CD4-positive, alpha-beta memory T cell (primary cell): ENCODE results near the gene PHF13. TPM values are rescaled to one million over a fixed set of nuclear protein-coding genes. Genes with fewer than 3 reads are reported as not detected.
"Not testable (repeated sequence)": the region's sequence is repeated elsewhere in the genome, so short reads cannot be mapped to it uniquely, and the experiment has no call there.

Experiments used
- CTCF ChIA-PET: fragments of 350-600 bp; sonication (Branson Sonifier 250); formaldehyde crosslinking; loops from one replicate; lab custom pipeline; 2021; ENCODE audit warnings: inconsistent platforms; ENCODE audit not compliant: partially characterized antibody; lab: Charles Lee
- POLR2A ChIA-PET: fragments of 350-600 bp; sonication (Branson Sonifier 250); formaldehyde crosslinking; loops from one replicate; lab custom pipeline; 2021; ENCODE audit not compliant: partially characterized antibody; lab: Charles Lee
- DNase-seq, 5 donors: peaks; one replicate each; pipeline versions ENCODE4 v3.0.0 to v3.0.0-alpha.2; 2020 to 2022; ENCODE audit warnings: mixed read lengths in 1 of 5
- H3K27ac ChIP-seq: one replicate; pipeline ENCODE4 v1.7.0; 2013; ENCODE audit warnings: low read depth, low read length
- H3K27me3 ChIP-seq: 2 replicates; pipeline ENCODE4 v1.7.0; 2013; ENCODE audit warnings: mild to moderate bottlenecking, low read length, moderate library complexity; ENCODE audit not compliant: insufficient read depth
- H3K36me3 ChIP-seq: 2 replicates; pipeline ENCODE4 v1.7.0; 2013; ENCODE audit warnings: mild to moderate bottlenecking, low read length, moderate library complexity; ENCODE audit not compliant: insufficient read depth
- H3K4me1 ChIP-seq: 2 replicates; pipeline ENCODE4 v1.7.0; 2013; ENCODE audit warnings: mild to moderate bottlenecking, low read length, moderate library complexity; ENCODE audit not compliant: insufficient read depth
- H3K4me3 ChIP-seq, 2 donors: one replicate each; pipeline ENCODE4 v1.7.0; 2013; ENCODE audit warnings: low read length in 2 of 2, mild to moderate bottlenecking in 1 of 2
- H3K9me3 ChIP-seq, 2 donors: one replicate each; pipeline ENCODE4 v1.7.0; 2013; ENCODE audit warnings: low read length in 2 of 2, control low read depth in 1 of 2; ENCODE audit not compliant: control insufficient read depth in 1 of 2
- H3K27ac Mint-ChIP-seq, 7 donors: one replicate each; pipeline ENCODE4 v1.8.0; 2020 to 2021; ENCODE audit warnings: mixed read lengths in 7 of 7, mild to moderate bottlenecking in 6 of 7, inconsistent platforms in 3 of 7, moderate library complexity in 3 of 7
- H3K27me3 Mint-ChIP-seq, 2 donors: one replicate each; pipeline ENCODE4 v1.8.0; 2020 to 2021; ENCODE audit warnings: mixed read lengths in 2 of 2
- H3K36me3 Mint-ChIP-seq, 2 donors: one replicate each; pipeline ENCODE4 v1.8.0; 2020 to 2021; ENCODE audit warnings: mixed read lengths in 2 of 2, inconsistent platforms in 1 of 2, mild to moderate bottlenecking in 1 of 2
- H3K4me1 Mint-ChIP-seq, 4 donors: one replicate each; pipeline ENCODE4 v1.8.0; 2020 to 2021; ENCODE audit warnings: mixed read lengths in 4 of 4, mild to moderate bottlenecking in 1 of 4
- H3K4me3 Mint-ChIP-seq, 8 donors: one replicate each; pipeline ENCODE4 v1.8.0; 2020 to 2021; ENCODE audit warnings: mixed read lengths in 8 of 8, mild to moderate bottlenecking in 7 of 8, moderate library complexity in 6 of 8, inconsistent platforms in 3 of 8
- H3K9me3 Mint-ChIP-seq, 8 donors: one replicate each; pipeline ENCODE4 v1.8.0; 2020 to 2021; ENCODE audit warnings: mixed read lengths in 8 of 8, mild to moderate bottlenecking in 5 of 8, inconsistent platforms in 3 of 8, moderate library complexity in 1 of 8
- intact Hi-C: fragments of 100-400 bp; cut with micrococcal nuclease; formaldehyde crosslinking; loops from one replicate; pipeline ENCODE4 v1.15.1; 2023
- polyA plus RNA-seq, 2 donors: library from polyadenylated mRNA; unstranded; fragments of 300-500 nt; fragmentation: Illumina TruSeq; gene quantifications; one replicate each; pipeline ENCODE4 v1.2.3, GENCODE V29; 2021
- total RNA-seq, 2 experiments: library from RNA; stranded (reverse); gene quantifications; one replicate each; pipeline ENCODE4 v1.2.3, GENCODE V29; 2021

The PHF13 gene
- total and polyA plus RNA-seq, 4 experiments from 2014 or later: 2.1 to 14.7 (median 10.0) TPM

DNA sequence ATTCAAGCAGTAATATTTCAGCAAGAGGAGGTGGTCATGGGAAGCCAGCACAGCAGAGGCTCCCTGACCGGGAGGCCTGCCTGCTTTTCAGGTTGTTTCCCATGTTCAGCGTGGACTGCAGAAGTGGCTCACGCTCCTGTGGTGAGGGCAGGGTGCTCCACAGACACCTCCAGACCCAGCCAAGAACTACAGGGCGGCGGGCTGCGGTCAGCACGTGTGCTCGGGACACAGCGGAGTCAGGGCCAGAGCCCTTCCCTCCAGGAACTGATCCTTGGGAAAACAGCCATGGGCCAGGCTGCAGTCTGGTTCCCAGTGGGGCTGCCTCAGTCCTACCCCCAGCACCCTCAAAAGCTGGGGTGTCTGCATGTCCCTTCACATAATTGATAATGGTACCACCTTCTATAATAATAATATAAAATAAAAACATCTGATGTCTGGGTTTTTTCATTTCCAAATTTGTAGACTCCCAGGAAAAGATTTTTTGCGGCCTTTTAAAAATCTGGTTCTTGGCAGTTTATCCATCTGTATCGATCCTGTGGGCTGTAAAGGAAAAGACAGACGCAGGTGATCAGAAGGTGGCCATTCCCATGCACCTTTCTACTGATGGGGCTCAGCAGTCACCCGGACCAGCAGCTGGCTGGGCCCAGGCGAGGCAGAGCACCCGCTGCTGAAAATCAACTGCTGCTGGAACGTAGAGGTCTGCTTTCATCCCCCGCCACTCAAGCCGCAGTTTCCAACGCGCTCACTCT, 21.8 kb downstream of the PHF13 start:
- Histone ChIP-seq H3K27me3 (no peaks in the 10 kb centered on the region), H3K4me1 (no peaks in the 10 kb centered on the region), H3K36me3 (peaks cover 40% of the 10 kb centered on the region), H3K27ac (no peak overlapping the region), H3K4me3 (no peak overlapping the region), H3K9me3 (no peaks in the 10 kb centered on the region)
- intact Hi-C loops: no loop called here
- DNase-seq: no peak
- ChIA-PET POLR2A (interaction anchor here (1.1 to 1.4 kb wide), 4 partner anchors 33 to 81 kb away, joined by 3 to 6 read pairs (median 4); partner anchors contain the start of genes NOL9 and ZBTB48), CTCF (interaction anchor here (1.1 kb wide), 1 partner anchor 11 kb away, joined by 5 read pairs; no protein-coding TSS in a partner anchor)
- no peaks in the 10 kb centered on the region for H3K4me1 Mint-ChIP-seq
- H3K36me3 Mint-ChIP-seq: peaks cover 14 to 48% of the 10 kb centered on the region in 2 donors
- peak overlapping the region in 1 of 7 donors; percentile 50 for H3K27ac Mint-ChIP-seq
- H3K4me3 Mint-ChIP-seq: no peak overlapping the region
- H3K9me3 Mint-ChIP-seq: no peaks in the 10 kb centered on the region
- no peaks in the 10 kb centered on the region for H3K27me3 Mint-ChIP-seq

DNA sequence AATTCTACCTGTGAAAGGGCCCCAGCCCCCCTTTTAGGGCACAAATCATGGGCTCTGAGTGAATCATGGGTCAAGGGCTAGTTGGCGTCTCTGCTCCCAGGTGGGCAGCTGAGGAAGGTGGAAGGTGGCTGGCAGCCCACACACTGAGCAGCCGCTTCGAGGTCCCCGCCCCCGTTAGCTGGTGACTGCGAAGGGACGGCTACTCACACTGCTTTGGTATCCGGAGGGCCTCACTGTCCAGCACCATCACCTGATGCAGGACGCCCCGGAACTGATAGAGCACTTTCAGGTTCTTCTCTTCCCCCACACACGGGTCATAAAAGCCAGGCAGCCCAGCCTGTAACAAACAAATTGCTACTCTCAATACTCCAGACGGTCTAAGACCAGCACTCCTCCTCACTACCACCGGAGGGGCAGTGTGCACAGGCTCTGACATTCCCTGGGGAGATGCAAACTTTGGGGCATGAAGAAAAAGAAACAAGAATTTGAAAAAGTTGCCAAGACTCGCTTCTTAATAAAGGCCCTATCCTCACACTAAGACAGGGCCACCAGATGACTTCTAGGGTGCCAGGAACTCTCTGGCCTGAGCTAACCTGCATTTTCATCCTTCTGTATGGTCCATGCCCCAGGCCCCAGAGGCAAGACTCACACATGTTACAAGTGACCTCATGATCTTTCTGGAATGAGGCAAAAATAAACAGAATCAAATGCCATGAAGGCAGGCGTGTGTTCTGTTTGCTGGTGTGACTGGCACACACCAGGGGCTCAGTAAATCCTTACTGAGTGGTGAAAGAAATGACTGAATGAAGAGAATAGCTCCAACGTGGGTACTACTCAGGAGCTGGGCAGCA, 22.6 kb downstream of the PHF13 start:
- no peaks in the 10 kb centered on the region for H3K4me1 Mint-ChIP-seq
- no peak for DNase-seq
- Histone ChIP-seq H3K9me3 (no peaks in the 10 kb centered on the region), H3K36me3 (peaks cover 40% of the 10 kb centered on the region), H3K4me1 (no peaks in the 10 kb centered on the region), H3K4me3 (no peak overlapping the region), H3K27me3 (no peaks in the 10 kb centered on the region), H3K27ac (no peak overlapping the region)
- peak overlapping the region in 2 of 7 donors; percentile 6 to 22 for H3K27ac Mint-ChIP-seq
- H3K36me3 Mint-ChIP-seq: peaks cover 14 to 50% of the 10 kb centered on the region in 2 donors
- H3K27me3 Mint-ChIP-seq: no peaks in the 10 kb centered on the region
- CTCF ChIA-PET: interaction anchor here (1.1 kb wide), 1 partner anchor 10 kb away, joined by 5 read pairs; no protein-coding TSS in a partner anchor
- POLR2A ChIA-PET: interaction anchor here (1.4 kb wide), 1 partner anchor 56 kb away, joined by 4 read pairs; the partner anchor contains the start of gene ZBTB48
- intact Hi-C loops: no loop called here
- no peaks in the 10 kb centered on the region for H3K9me3 Mint-ChIP-seq
- no peak overlapping the region for H3K4me3 Mint-ChIP-seq

DNA sequence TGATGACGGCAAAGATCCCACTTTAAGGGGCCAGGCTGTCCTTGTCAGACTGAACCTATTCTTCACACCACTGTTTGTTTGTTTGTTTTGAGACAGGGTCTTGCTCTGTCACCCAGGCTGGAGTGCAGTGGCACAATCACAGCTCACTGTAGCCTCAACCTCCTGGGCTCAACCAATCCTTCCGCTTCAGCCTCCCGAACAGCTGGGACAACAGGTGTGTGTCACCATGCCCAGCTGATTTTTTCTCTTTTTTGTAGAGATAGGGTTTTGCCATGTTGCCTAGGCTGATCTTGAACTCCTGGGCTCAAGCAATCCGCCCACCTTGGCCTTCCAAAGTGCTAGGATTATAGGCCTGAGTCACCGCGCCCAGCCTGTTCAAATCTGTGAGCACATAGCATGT, 23.2 kb downstream of the PHF13 start:
- H3K27ac ChIP-seq, H3K4me1 ChIP-seq, H3K4me3 ChIP-seq, H3K4me3 Mint-ChIP-seq, H3K27me3 Mint-ChIP-seq, H3K4me1 Mint-ChIP-seq, H3K27me3 ChIP-seq, POLR2A ChIA-PET, H3K9me3 ChIP-seq, DNase-seq, intact Hi-C loops, H3K9me3 Mint-ChIP-seq: not testable (repeated sequence)
- peaks cover 40% of the 10 kb centered on the region for H3K36me3 ChIP-seq
- Mint-ChIP-seq H3K36me3 (peaks cover 14 to 53% of the 10 kb centered on the region in 2 donors), H3K27ac (peak overlapping the region in 1 of 7 donors; percentile 6)
- CTCF ChIA-PET: interaction anchor here (1.1 kb wide), 1 partner anchor 9 kb away, joined by 5 read pairs; no protein-coding TSS in a partner anchor

DNA sequence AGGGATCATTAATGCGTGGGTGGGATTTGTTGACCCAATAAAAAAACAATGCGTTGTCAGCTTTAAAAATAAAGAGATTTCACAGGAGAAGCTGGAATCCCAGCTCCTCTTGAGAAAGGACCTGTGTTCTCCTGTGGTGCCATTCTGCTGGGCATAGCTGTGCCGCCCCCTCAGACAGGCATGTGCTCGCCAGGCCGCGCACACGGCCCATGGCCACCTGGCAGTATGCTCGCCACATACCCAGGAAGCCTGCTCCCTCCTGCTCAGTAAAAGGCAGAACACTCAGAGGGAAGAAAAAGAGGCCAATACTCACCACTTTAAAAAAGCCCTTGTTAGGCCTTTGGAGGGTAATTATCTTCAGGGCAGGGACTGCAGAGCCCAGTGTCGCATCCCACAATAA, 24.2 kb downstream of the PHF13 start:
- Histone ChIP-seq H3K4me1 (no peaks in the 10 kb centered on the region), H3K9me3 (no peaks in the 10 kb centered on the region), H3K4me3 (no peak overlapping the region), H3K27ac (no peak overlapping the region), H3K27me3 (no peaks in the 10 kb centered on the region), H3K36me3 (peaks cover 33% of the 10 kb centered on the region)
- ChIA-PET POLR2A (no interaction called here), CTCF (interaction anchor here (1.1 kb wide), 1 partner anchor 8 kb away, joined by 5 read pairs; no protein-coding TSS in a partner anchor)
- Mint-ChIP-seq H3K4me3 (no peak overlapping the region), H3K4me1 (no peaks in the 10 kb centered on the region), H3K36me3 (peaks cover 19 to 59% of the 10 kb centered on the region in 2 donors), H3K27ac (no peak overlapping the region), H3K27me3 (no peaks in the 10 kb centered on the region), H3K9me3 (no peaks in the 10 kb centered on the region)
- intact Hi-C loops: no loop called here
- no peak for DNase-seq

DNA sequence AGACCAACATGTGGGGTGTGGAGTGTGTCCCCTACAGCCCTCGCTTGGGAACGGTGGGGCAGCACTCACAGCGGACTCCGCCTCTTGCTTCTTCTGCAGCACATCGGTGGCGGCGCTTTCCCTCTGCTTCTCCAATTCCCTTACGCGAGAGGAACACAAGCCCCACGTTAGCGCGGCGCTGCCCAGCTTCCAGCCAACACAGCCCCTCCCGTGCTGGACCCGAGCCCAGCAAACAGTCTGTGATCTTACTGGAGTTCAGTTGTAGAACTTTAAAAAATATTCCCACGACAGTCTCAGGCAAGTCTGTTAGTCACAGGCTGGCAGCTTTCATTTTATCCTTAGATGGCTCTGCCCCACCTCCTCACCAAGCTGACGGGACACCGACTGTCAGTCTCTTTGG, 24.7 kb downstream of the PHF13 start:
- Mint-ChIP-seq H3K4me3 (no peak overlapping the region), H3K36me3 (peaks cover 19 to 57% of the 10 kb centered on the region in 2 donors), H3K27me3 (no peaks in the 10 kb centered on the region), H3K27ac (peak overlapping the region in 1 of 7 donors; percentile 18), H3K4me1 (no peaks in the 10 kb centered on the region), H3K9me3 (no peaks in the 10 kb centered on the region)
- Histone ChIP-seq H3K36me3 (peaks cover 29% of the 10 kb centered on the region), H3K27ac (no peak overlapping the region), H3K27me3 (no peaks in the 10 kb centered on the region), H3K4me1 (no peaks in the 10 kb centered on the region), H3K4me3 (no peak overlapping the region), H3K9me3 (no peaks in the 10 kb centered on the region)
- ChIA-PET POLR2A (no interaction called here), CTCF (interaction anchor here (1.1 kb wide), 1 partner anchor 8 kb away, joined by 5 read pairs; no protein-coding TSS in a partner anchor)
- intact Hi-C loops: no loop called here
- no peak for DNase-seq

DNA sequence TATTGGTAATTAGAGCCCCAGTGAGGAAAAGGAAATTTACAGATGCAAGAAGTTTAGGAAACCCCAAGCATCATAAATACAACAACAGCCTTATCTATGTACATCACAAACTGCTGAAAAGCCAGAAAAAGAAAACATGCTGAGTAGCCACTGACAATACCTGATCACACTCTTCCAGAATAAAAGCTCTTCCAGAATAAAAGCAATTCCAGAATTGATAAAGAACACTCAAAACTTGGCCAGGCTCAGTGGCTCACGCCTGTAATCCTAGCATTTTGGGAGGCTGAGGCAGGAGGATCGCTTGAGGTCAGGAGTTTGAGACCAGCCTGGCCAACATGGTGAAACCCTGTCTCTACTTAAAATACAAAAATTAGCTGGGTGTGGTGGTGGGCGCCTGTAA, 27.3 kb downstream of the PHF13 start:
- H3K27me3 Mint-ChIP-seq, H3K4me1 ChIP-seq, H3K4me3 Mint-ChIP-seq, POLR2A ChIA-PET, H3K9me3 Mint-ChIP-seq, intact Hi-C loops, H3K27ac ChIP-seq, H3K27me3 ChIP-seq, H3K9me3 ChIP-seq, H3K4me3 ChIP-seq, H3K4me1 Mint-ChIP-seq, DNase-seq: not testable (repeated sequence)
- peaks cover 18 to 45% of the 10 kb centered on the region in 2 donors for H3K36me3 Mint-ChIP-seq
- peaks cover 30% of the 10 kb centered on the region for H3K36me3 ChIP-seq
- peak overlapping the region in 3 of 7 donors; percentile 9 to 64 (median 12) for H3K27ac Mint-ChIP-seq
- CTCF ChIA-PET: interaction anchor here (1.6 kb wide), 2 partner anchors 86 to 155 kb away, joined by 5 to 7 read pairs; partner anchors contain the start of gene NOL9

DNA sequence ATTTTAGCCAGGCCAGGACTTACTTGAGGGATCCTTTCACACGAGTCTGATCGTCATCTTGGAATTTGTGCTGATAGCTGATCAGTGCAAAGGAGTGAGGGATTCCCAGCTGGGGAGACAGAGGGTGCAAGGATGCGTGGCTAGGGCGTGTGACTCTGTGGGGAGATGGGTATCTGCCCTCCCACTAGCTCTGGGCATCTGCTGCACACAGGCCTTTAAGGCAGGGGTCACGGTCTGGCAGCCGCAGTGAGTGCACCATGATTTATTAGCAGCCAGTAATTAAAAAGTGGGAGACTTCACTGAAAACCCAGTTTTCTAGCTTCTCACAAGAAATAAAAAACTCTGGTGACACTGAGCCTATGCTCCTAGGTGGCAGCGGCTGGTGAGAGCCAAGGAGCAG, 31.5 kb downstream of the PHF13 start:
- intact Hi-C loops: no loop called here
- peaks cover 6% of the 10 kb centered on the region for H3K4me1 ChIP-seq
- CTCF ChIA-PET: interaction anchor here (0.7 to 9.9 kb wide), 8 partner anchors 8 to 223 kb away, joined by 3 to 158 read pairs (median 8); partner anchors contain the start of genes NOL9, PLEKHG5 and TAS1R1

More for the DNA sequence above, 31.5 kb downstream of the PHF13 start:
- no peak overlapping the region for H3K4me3 Mint-ChIP-seq
- Histone ChIP-seq H3K27me3 (no peaks in the 10 kb centered on the region), H3K4me3 (no peak overlapping the region), H3K9me3 (no peaks in the 10 kb centered on the region), H3K27ac (no peak overlapping the region), H3K36me3 (peaks cover 8% of the 10 kb centered on the region)
- POLR2A ChIA-PET: no interaction called here
- H3K36me3 Mint-ChIP-seq: peaks cover 12 to 33% of the 10 kb centered on the region in 2 donors
- DNase-seq: no peak
- H3K27ac Mint-ChIP-seq: no peak overlapping the region
- H3K4me1 Mint-ChIP-seq: peaks cover 0 to 5% (median 3%) of the 10 kb centered on the region in 4 donors
- H3K9me3 Mint-ChIP-seq: no peaks in the 10 kb centered on the region
- H3K27me3 Mint-ChIP-seq: no peaks in the 10 kb centered on the region
